Retinal pigment epithelial cell (primary cell): ENCODE measurements around the gene TTLL12.

Experiments used
- DNase-seq: peaks from one replicate; pipeline ENCODE4 v3.0.0-alpha.2; 2010; ENCODE audit warnings: low read depth
- H3K4me3 ChIP-seq: 2 replicates; pipeline ENCODE4 v1.5.1; 2011; ENCODE audit warnings: mild to moderate bottlenecking, low read length, control low read depth, moderate library complexity
- CTCF ChIP-seq: conservative IDR thresholded peaks from 2 replicates; pipeline ENCODE4 v1.5.1; 2011; ENCODE audit warnings: low read depth, low read length, control low read depth, inconsistent platforms

TTLL12 gene

GRCh38 chr22:43118953-43119458 lies 67.9 kb downstream of the TTLL12 start:
- DNase-seq: no peak
- H3K4me3 ChIP-seq: no peak overlapping the region

GRCh38 chr22:43118024-43118849 lies 68.7 kb downstream of the TTLL12 start:
- no peak for TF ChIP-seq CTCF
- no peak for DNase-seq

More at GRCh38 chr22:43118953-43119458, 67.9 kb downstream of the TTLL12 start:
- no peak for TF ChIP-seq CTCF

GRCh38 chr22:43116932-43117331 lies 70.0 kb downstream of the TTLL12 start:
- TF ChIP-seq CTCF: no peak
- H3K4me3 ChIP-seq: no peak overlapping the region
- no peak for DNase-seq

More at GRCh38 chr22:43118024-43118849, 68.7 kb downstream of the TTLL12 start:
- H3K4me3 ChIP-seq: no peak overlapping the region
